Measurements from ENCODE around the gene EPX.

The EPX gene

DNA sequence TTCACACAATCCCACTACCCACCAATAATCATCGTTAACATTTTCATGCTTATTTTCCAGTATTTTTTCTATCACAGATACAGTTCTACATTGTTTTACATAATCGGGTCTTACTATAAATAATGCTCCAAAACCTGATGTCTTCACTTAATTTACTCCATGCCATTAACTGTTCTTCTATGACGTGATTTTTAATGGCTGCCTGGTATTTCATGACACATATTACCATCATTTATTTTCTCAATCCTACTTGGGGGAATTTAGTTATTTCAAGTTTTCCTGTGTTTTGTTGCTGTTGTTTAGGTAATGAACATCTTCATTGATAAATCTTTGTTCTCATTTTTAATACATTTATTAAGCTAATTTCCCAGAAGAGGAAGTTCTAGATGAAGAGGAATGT lies 60.6 kb downstream of the EPX start:
- no peak for DNase-seq (ENCODE audit: low read depth in 2 of 2)
